GM19468 (cell line): ENCODE data around the gene ART5.
"Not testable (repeated sequence)": the region's sequence is repeated elsewhere in the genome, so short reads cannot be mapped to it uniquely, and the experiment has no call there.

Experiments used
- ATAC-seq: cut with Tn5 transposase; IDR thresholded peaks from one replicate; pipeline ENCODE4 v1.9.1; 2021; ENCODE audit warnings: mild to moderate bottlenecking, moderate library complexity, moderate number of reproducible peaks; ENCODE audit not compliant: unreplicated experiment; ENCODE audit errors: extremely low read depth

ART5 gene

GRCh38 chr11:3659595-3660515 is 18.1 kb upstream of the ART5 start:
- ATAC-seq, result no peak

- ATAC-seq, result no peak
These were observed 16.5 kb upstream of the ART5 start for GRCh38 chr11:3658252-3658651.

GRCh38 chr11:3657331-3657730 is 15.5 kb upstream of the ART5 start:
- ATAC-seq, result not testable (repeated sequence)

GRCh38 chr11:3655547-3655946 is 13.8 kb upstream of the ART5 start:
- ATAC-seq, result no peak

GRCh38 chr11:3652514-3652913 is 10.7 kb upstream of the ART5 start:
- not testable (repeated sequence) for ATAC-seq

DNA sequence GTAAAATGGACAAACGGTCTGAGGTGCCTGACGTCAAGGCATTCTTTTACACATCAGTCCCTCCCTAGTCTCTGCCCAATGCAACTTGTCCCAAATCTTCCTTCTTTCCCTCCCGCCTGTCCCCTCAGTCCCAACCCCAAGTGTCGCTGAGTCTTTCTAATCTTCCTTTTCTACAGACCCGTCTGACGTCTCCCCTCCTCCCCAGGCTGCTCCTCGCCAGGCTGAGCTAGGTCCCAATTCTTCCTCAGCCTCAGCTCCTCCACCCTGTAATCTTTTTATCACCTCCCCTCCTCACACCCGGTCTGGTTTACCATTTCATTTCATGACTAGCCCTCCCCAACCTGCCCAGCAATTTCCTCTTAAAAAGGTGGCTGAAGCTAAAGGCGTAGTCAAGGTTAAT is 7.6 kb upstream of the ART5 start:
- ATAC-seq, result not testable (repeated sequence)

DNA sequence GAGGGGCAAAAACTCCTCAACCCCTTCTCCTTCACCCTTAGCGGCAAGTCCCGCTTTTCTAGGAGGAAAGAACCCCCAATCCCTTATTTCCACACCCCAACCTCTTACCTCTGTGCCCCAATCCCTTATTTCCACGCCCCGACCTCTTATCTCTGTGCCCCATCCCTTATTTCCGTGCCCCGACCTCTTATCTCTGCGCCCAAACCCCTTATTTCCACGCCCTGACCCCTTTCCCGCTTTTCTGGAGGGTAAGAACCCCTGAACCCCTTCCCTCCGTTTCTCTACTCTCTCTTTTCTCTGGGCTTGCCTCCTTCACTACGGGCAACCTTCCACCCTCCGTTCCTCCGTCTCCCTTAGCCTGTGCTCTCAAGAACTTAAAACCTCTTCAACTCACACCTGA is 7.1 kb upstream of the ART5 start:
- ATAC-seq, result not testable (repeated sequence)

DNA sequence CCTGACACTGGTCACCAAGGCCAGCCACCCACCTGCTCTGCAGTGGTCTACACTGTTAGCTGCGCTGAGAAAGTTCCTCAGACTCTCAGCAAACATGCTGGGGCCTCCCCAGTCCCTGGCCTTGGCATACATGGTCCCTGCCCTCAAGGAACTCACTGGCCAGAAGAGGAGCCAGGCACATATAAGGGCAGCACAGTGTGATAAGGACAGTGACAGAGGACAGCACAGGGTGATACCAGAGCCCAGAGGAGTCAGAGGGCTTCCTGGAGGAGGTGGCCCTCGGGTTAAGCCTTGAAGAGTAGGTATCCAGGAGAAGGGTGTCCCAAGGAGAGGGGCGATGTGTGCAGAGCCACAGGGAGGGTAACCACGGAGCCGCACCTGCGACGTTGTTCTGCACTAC is 3.8 kb upstream of the ART5 start:
- no peak for ATAC-seq

- no peak for ATAC-seq
These were observed 3.0 kb upstream of the ART5 start, which contains the start of gene ART1 for GRCh38 chr11:3644817-3645235. Gene ART1 (plus strand): TSS chr11:3645128. CDS start chr11:3659214, 14,086 bp downstream.

DNA sequence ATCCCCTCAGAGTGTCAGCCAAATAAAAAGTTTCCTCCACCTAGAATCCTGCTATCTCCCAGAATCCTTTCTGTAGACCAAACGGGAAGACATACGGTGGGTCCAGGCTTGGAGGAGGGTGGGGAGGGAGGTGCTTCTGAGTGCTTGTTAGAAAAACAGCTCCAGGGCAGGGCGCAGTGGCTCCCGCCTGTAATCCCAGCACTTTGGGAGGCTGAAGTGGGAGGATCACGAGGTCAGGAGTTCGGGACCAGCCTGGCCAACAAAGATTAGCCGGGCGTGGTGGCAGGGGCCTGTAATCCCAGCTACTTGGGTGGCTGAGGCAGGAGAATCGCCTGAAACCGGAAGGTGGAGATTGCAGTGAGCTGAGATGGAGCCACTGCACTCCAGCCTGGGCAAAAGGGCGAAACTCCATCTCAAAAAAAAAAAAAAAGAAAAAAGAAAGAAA is 1.3 kb upstream of the ART5 start:
- not testable (repeated sequence) for ATAC-seq

DNA sequence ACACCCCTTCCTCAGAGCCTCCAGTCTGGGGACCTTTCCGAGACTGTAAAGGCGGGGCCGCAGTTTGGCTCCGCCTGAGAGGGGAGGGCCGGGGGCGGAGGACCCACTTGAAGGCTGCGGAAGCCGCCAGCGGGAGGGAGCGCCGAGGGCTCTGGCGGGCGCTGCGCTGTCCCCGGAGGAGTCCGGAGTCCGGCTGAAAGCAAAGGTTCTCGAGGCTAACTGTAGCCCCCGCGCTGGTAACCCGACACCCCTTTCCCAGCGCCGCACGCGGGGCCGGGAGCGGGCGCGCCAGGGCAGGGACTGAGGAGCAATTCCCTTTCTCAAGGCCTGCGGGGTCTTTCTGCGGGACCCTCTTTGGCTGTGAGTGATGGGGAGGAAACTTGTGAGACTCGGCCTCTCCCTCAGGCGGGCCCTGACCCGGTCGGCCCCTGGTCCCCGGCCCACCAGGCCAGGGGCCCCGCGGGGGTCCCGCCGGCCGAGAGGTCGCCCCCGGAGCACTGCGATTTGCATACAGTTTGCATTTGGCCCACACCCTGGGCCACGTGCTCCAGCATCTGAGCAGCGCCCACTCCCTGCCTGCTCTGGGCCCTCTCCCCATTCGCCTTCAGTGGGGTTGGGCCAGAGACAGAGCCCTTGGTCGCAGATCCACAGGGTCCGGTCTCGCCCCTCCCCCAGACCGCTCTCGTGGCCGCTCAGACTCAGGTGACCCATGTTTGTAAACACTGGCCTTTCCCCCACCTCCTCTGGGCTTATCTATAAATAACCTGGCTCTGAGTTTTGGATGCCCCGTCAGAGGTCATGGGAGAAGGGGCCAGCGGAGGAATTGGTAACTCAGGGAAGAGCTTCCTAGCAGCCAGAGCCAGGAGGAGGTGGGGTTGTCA is 519 bp upstream of the ART5 start:
- ATAC-seq, result no peak

DNA sequence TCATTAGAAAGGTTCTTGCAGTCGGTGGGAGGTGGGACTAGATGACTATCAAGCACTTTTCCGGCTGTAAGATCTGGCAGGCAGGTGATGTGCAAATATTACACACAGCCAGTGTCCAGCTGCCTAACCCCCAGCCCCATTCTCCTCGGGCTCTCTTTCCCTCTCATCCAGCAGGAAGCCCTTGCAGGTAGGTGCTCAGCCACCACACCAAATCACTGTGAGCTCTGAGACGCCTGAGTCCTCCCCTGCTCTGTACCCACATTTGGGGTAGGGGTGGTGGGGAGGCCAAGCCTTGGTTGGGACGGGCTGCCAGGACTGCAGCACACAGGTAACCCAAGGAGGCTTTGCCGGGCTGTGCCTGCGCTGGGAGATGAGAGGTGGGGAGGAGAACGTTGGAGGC is 601 bp downstream of the ART5 start:
- ATAC-seq, result no peak

GRCh38 chr11:3639841-3640240 is 2.0 kb downstream of the ART5 start:
- no peak for ATAC-seq

- no peak for ATAC-seq
These were observed 3.3 kb downstream of the ART5 start for GRCh38 chr11:3638513-3638912.

DNA sequence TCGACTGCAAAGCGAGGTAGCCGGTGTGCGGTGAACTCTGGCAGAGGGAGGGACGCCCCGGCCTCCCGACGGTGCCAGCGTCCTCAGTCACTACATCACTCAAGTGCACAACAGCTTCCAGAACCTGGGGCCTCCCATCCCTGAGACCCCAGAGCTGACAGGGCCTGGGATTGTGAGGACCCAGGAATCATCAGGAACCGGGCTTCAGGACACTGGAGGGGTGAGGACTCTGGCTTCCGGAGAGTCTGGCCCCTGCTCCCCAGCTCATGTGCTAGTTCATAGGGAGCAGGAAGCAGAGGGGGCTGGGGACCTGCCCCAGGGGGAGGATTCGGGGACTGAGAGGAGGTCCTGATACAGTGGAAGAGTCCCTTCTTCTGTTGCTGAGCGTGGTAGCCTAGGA is 4.6 kb downstream of the ART5 start:
- no peak for ATAC-seq

DNA sequence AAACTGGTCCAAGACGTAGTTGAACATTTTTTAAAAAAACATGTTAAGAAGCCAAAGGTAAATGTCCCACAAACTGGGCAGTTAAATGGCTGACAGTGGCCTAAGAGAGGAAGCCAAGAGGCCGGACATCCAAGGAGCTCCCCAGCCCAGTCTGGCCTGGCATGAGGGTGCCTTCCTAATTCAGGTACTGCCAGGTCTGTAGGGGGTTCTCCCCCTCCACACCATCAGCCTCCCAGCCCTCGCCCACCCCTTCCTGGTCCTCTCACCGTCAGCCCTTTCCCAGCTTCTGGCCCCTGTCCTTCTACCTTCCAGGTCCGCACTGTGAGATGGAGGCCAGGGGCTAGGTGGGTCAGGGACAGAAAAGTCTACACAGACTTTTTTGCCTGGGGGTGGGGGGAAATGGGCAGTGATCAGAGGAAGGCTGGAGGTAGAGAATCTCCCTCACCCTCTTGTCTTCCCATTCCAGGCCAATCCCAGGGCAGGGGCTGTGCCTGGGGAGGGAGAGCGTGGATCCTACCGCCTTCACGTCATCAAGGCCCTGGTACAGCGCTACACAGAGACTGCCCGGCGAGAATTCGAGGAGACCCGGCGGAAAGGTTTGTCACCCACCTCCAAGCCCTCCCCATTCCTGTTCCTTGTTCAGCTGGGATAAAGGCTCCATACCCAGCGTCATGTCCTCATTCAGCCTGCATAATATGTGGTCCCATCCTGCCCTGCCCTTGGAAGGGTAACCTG is 6.0 kb downstream of the ART5 start:
- no peak for ATAC-seq

DNA sequence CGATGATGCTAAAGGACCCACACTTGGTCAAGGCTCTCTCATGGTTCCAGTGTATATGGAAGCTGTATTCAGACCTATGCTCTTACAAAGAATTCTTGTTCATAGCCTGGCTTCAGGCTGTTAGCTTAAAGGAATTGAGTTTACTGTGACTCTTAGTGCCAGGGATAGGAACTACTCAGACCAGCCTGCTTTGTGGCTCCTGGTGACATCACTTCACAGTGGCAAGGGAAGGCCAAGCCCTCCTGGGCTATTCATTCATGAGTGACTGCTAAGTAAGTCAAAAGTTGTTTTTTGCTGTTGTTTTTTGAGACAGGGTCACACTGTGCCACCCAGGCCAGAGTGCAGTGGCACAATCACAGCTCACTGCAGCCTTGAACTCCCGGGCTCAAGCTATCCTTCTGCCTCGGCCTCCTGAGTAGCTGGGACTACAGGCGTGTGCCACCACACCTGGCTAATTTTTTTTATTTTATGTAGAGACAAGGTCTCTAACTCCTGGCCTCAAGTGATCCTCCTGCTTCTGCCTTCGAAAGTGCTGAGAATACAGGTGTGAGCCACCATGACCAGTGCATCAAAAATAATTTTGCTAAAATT is 9.6 kb downstream of the ART5 start:
- ATAC-seq, result no peak

GRCh38 chr11:3631331-3631730 is 10.5 kb downstream of the ART5 start:
- ATAC-seq, result no peak

- no peak for ATAC-seq
These were observed 14.5 kb downstream of the ART5 start for GRCh38 chr11:3627291-3627690.
